Measurements from ENCODE around the gene TRIM2. TPM values are rescaled to one million over a fixed set of nuclear protein-coding genes. Genes with fewer than 3 reads are reported as not detected.

The TRIM2 gene
- total RNA-seq, 4 donors from 2014 or later: 146 to 229 (median 192) TPM

GRCh38 chr4:153275380-153276276, 71.4 kb downstream of the TRIM2 start:
- intact Hi-C loops (cut with DNase I): no loop called here
- 42 to 66% methylated on average over 9 to 13 of the region's 13 CpGs for WGBS, 2 donors
- Histone ChIP-seq H3K4me3 (replicated peaks in 1 of 3) (no peak overlapping the region), H3K27ac (peak overlapping the region; percentile 74 to 83 (median 81)), H3K4me1 (peaks cover 52 to 58% of the 10 kb centered on the region in 2 donors), H3K36me3 (no peaks in the 10 kb centered on the region), H3K9me3 (no peaks in the 10 kb centered on the region), H3K27me3 (no peaks in the 10 kb centered on the region)
- peak; percentile 80 to 81 for DNase-seq
- no peak for TF ChIP-seq POLR2A (IDR thresholded peaks at IDR 0.05)
- TF ChIP-seq, protein P1, sequence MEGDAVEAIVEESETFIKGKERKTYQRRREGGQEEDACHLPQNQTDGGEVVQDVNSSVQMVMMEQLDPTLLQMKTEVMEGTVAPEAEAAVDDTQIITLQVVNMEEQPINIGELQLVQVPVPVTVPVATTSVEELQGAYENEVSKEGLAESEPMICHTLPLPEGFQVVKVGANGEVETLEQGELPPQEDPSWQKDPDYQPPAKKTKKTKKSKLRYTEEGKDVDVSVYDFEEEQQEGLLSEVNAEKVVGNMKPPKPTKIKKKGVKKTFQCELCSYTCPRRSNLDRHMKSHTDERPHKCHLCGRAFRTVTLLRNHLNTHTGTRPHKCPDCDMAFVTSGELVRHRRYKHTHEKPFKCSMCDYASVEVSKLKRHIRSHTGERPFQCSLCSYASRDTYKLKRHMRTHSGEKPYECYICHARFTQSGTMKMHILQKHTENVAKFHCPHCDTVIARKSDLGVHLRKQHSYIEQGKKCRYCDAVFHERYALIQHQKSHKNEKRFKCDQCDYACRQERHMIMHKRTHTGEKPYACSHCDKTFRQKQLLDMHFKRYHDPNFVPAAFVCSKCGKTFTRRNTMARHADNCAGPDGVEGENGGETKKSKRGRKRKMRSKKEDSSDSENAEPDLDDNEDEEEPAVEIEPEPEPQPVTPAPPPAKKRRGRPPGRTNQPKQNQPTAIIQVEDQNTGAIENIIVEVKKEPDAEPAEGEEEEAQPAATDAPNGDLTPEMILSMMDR (IDR thresholded peaks at IDR 0.05): no peak

GRCh38 chr4:153276971-153277370, 72.7 kb downstream of the TRIM2 start:
- 61 to 62% methylated on average over 3 of the region's 3 CpGs for WGBS, 2 donors
- H3K4me1 ChIP-seq: peaks cover 42 to 46% of the 10 kb centered on the region in 2 donors
- H3K4me3 ChIP-seq (replicated peaks in 1 of 3): no peak overlapping the region
- peak overlapping the region; percentile 33 to 81 (median 63) for H3K27ac ChIP-seq
- no peaks in the 10 kb centered on the region for H3K27me3 ChIP-seq
- intact Hi-C loops (cut with DNase I): no loop called here
- DNase-seq: peak in 1 of 2 donors; percentile 26
- H3K36me3 ChIP-seq: peaks cover 0 to 5% of the 10 kb centered on the region in 2 donors
- no peaks in the 10 kb centered on the region for H3K9me3 ChIP-seq
- TF ChIP-seq, protein P1 (IDR thresholded peaks at IDR 0.05): no peak
- no peak for TF ChIP-seq POLR2A (IDR thresholded peaks at IDR 0.05)

- Histone ChIP-seq H3K4me1 (peaks cover 15 to 20% of the 10 kb centered on the region in 2 donors), H3K27me3 (no peaks in the 10 kb centered on the region), H3K4me3 (replicated peaks in 1 of 3) (no peak overlapping the region), H3K27ac (no peak overlapping the region), H3K9me3 (no peaks in the 10 kb centered on the region), H3K36me3 (peaks cover 0 to 6% of the 10 kb centered on the region in 2 donors)
- TF ChIP-seq, protein P1 (IDR thresholded peaks at IDR 0.05): no peak
- TF ChIP-seq POLR2A (IDR thresholded peaks at IDR 0.05): no peak
- intact Hi-C loops (cut with DNase I): no loop called here
- no peak for DNase-seq
- WGBS, 2 donors: 82 to 83% methylated on average over 1 of the region's 1 CpG
These were observed 77.2 kb downstream of the TRIM2 start for GRCh38 chr4:153281476-153281875.

DNA sequence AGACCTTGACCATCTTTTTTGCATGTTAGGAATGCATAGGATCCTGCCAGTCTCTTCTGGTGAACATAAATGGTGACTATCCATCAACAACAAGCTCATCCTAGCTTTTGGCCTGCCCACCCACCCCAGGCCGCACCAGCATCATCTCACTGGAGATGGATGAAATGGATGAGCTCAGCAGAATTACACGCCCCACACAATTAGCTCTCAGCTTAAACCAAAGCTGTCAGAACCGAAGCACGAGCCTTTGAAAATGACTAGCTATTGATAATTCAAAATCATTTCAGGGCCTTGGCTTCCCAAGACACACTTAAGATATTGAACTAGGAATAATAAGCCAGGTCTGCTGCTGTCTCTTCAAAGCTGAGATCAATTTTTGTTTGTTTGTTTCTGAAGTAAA, 77.8 kb downstream of the TRIM2 start:
- Histone ChIP-seq H3K4me3 (replicated peaks in 1 of 3) (no peak overlapping the region), H3K27ac (no peak overlapping the region), H3K9me3 (no peaks in the 10 kb centered on the region), H3K4me1 (peaks cover 12 to 15% of the 10 kb centered on the region in 2 donors), H3K36me3 (peaks cover 0 to 6% of the 10 kb centered on the region in 2 donors), H3K27me3 (no peaks in the 10 kb centered on the region)
- no peak for TF ChIP-seq POLR2A (IDR thresholded peaks at IDR 0.05)
- TF ChIP-seq, protein P1 (IDR thresholded peaks at IDR 0.05): no peak
- DNase-seq: no peak
- WGBS, 2 donors: 96 to 98% methylated on average over 4 of the region's 4 CpGs
- intact Hi-C loops (cut with DNase I): no loop called here

DNA sequence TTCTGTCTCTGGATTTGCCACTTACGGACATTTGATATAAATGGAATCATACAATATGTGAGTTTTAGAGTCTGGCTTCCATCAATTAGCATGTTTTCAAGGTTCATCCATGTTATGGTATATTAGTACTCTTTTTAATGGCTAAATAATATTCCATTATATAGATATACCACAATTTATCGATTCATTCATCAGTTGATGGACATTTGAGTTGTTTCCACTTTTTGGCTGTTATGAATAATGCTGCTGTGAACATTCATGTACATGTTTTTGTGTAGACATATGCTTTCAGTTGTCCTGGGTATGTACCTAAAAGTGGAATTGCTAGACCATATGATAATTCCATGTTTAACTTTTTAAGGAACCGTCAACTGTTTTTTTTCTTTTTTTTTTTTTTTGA, 79.0 kb downstream of the TRIM2 start:
- Histone ChIP-seq H3K4me1 (peaks cover 0 to 2% of the 10 kb centered on the region in 2 donors), H3K9me3 (no peaks in the 10 kb centered on the region), H3K4me3 (replicated peaks in 1 of 3) (no peak overlapping the region), H3K36me3 (peaks cover 0 to 6% of the 10 kb centered on the region in 2 donors), H3K27ac (no peak overlapping the region), H3K27me3 (no peaks in the 10 kb centered on the region)
- WGBS, 2 donors: 96 to 97% methylated on average over 3 of the region's 3 CpGs
- intact Hi-C loops (cut with DNase I): no loop called here
- no peak for DNase-seq
- TF ChIP-seq, protein P1 (IDR thresholded peaks at IDR 0.05): no peak
- no peak for TF ChIP-seq POLR2A (IDR thresholded peaks at IDR 0.05)

Data from thyroid gland (tissue), 4 donors.